Mesenchymal stem cell (in vitro differentiated cells and primary cell): ENCODE measurements around the gene ATRNL1.
"Not testable (repeated sequence)": the region's sequence is repeated elsewhere in the genome, so short reads cannot be mapped to it uniquely, and the experiment has no call there.

Experiments
- DNase-seq: peaks from one replicate; pipeline ENCODE4 v3.0.0-alpha.2; 2013
- H2AFZ ChIP-seq: one replicate; pipeline ENCODE4 v1.6.1; 2013; ENCODE audit warnings: low read depth, mild to moderate bottlenecking, control low read depth, inconsistent platforms, low read length, moderate library complexity
- H2AK5ac ChIP-seq: 2 replicates; pipeline ENCODE4 v1.6.1; 2013; ENCODE audit warnings: low read length, moderate library complexity, mild to moderate bottlenecking, inconsistent platforms; ENCODE audit not compliant: severe bottlenecking
- H2BK120ac ChIP-seq: one replicate; pipeline ENCODE4 v1.6.1; 2013; ENCODE audit warnings: low read depth, mild to moderate bottlenecking, inconsistent platforms, low read length, moderate library complexity
- H2BK12ac ChIP-seq, 2 experiments: one replicate each; pipeline ENCODE4 v1.6.1; 2013; ENCODE audit warnings: inconsistent platforms in 2 of 2, low read length in 2 of 2, mild to moderate bottlenecking in 2 of 2, moderate library complexity in 2 of 2, control low read depth in 1 of 2
- H2BK15ac ChIP-seq: one replicate; pipeline ENCODE4 v1.6.1; 2013; ENCODE audit warnings: mild to moderate bottlenecking, low read depth, inconsistent platforms; ENCODE audit not compliant: poor library complexity, severe bottlenecking
- H2BK5ac ChIP-seq: 2 replicates; pipeline ENCODE4 v1.6.1; 2013; ENCODE audit warnings: low read depth, mild to moderate bottlenecking, low read length, control low read depth, inconsistent platforms; ENCODE audit not compliant: poor library complexity, severe bottlenecking
- H3K14ac ChIP-seq, 2 experiments: one replicate each; pipeline ENCODE4 v1.6.1; 2013; ENCODE audit warnings: inconsistent platforms in 2 of 2, low read length in 2 of 2, control low read depth in 1 of 2, mild to moderate bottlenecking in 1 of 2, moderate library complexity in 1 of 2
- H3K18ac ChIP-seq, 2 experiments: one replicate each; pipeline ENCODE4 v1.6.1; 2013; ENCODE audit warnings: inconsistent platforms in 2 of 2, low read length in 2 of 2, control low read depth in 1 of 2, low read depth in 1 of 2, mild to moderate bottlenecking in 1 of 2
- H3K23ac ChIP-seq, 2 experiments: one replicate each; pipeline ENCODE4 v1.6.1; 2013; ENCODE audit warnings: inconsistent platforms in 2 of 2, low read length in 2 of 2, mild to moderate bottlenecking in 2 of 2, moderate library complexity in 2 of 2, control low read depth in 1 of 2
- H3K27ac ChIP-seq: 2 replicates; pipeline ENCODE4 v1.5.1; 2013; ENCODE audit warnings: mild to moderate bottlenecking, moderate library complexity, low read length, control low read depth, inconsistent platforms; ENCODE audit not compliant: poor library complexity, severe bottlenecking
- H3K27me3 ChIP-seq, 2 experiments: 2 replicates each; pipeline versions ENCODE4 v1.6.1 to v1.7.0; 2013; ENCODE audit warnings: low read length in 2 of 2, mild to moderate bottlenecking in 2 of 2, moderate library complexity in 2 of 2, control low read depth in 1 of 2, inconsistent platforms in 1 of 2; ENCODE audit not compliant: control insufficient read depth in 1 of 2, insufficient read depth in 1 of 2
- H3K36me3 ChIP-seq, 2 experiments: 2 replicates each; pipeline versions ENCODE4 v1.6.1 to v1.7.0; 2013; ENCODE audit warnings: low read length in 2 of 2, control low read depth in 1 of 2, inconsistent platforms in 1 of 2, low read depth in 1 of 2, mild to moderate bottlenecking in 1 of 2; ENCODE audit not compliant: insufficient read depth in 2 of 2, control insufficient read depth in 1 of 2
- H3K4ac ChIP-seq, 2 experiments: one replicate each; pipeline ENCODE4 v1.6.1; 2013; ENCODE audit warnings: inconsistent platforms in 2 of 2, low read length in 2 of 2, mild to moderate bottlenecking in 2 of 2, moderate library complexity in 2 of 2, control low read depth in 1 of 2, low read depth in 1 of 2
- H3K4me1 ChIP-seq: 2 replicates; pipeline ENCODE4 v1.6.1; 2013; ENCODE audit warnings: low read depth, low read length, control low read depth; ENCODE audit not compliant: control insufficient read depth, insufficient read depth
- H3K4me2 ChIP-seq: 2 replicates; pipeline ENCODE4 v1.6.1; 2013; ENCODE audit warnings: low read length, mild to moderate bottlenecking, inconsistent platforms; ENCODE audit not compliant: poor library complexity, severe bottlenecking
- H3K4me3 ChIP-seq, 2 experiments: 2 replicates each; pipeline versions ENCODE4 v1.5.1 to v1.7.0; 2013; ENCODE audit warnings: low read length in 2 of 2, mild to moderate bottlenecking in 2 of 2, control low read depth in 1 of 2, low read depth in 1 of 2; ENCODE audit not compliant: insufficient read depth in 1 of 2
- H3K79me1 ChIP-seq: replicated peaks from 2 replicates; pipeline ENCODE4 v1.6.1; 2013; ENCODE audit warnings: mild to moderate bottlenecking, control low read depth, low read length, inconsistent platforms; ENCODE audit not compliant: poor library complexity, severe bottlenecking
- H3K9ac ChIP-seq: 2 replicates; pipeline ENCODE4 v1.7.0; 2013; ENCODE audit warnings: mild to moderate bottlenecking, low read length, moderate library complexity
- H3K9me3 ChIP-seq: 2 replicates; pipeline ENCODE4 v1.7.0; 2013; ENCODE audit warnings: mild to moderate bottlenecking, low read length; ENCODE audit not compliant: control insufficient read depth
- H4K8ac ChIP-seq: one replicate; pipeline ENCODE4 v1.6.1; 2013; ENCODE audit warnings: inconsistent platforms, mild to moderate bottlenecking, low read length, moderate library complexity
- H4K91ac ChIP-seq: one replicate; pipeline ENCODE4 v1.6.1; 2013; ENCODE audit warnings: mild to moderate bottlenecking, low read length, inconsistent platforms
- WGBS: methylation state at CpG from one replicate; pipeline ENCODE4 v1.1.7; 2013; ENCODE audit warnings: mixed read lengths; 5-methylcytosine and 5-hydroxymethylcytosine counted together

ATRNL1 gene

GRCh38 chr10:115536401-115536800, 443.2 kb downstream of the ATRNL1 start:
- H4K91ac ChIP-seq, H3K36me3 ChIP-seq, H2AFZ ChIP-seq, H3K79me1 ChIP-seq, H3K18ac ChIP-seq, H3K9ac ChIP-seq, H3K4me3 ChIP-seq, H3K4ac ChIP-seq, H3K4me2 ChIP-seq, H3K23ac ChIP-seq, H2BK12ac ChIP-seq, H3K27ac ChIP-seq, H3K4me1 ChIP-seq, H2AK5ac ChIP-seq, H3K14ac ChIP-seq, H2BK15ac ChIP-seq, H3K9me3 ChIP-seq, H2BK5ac ChIP-seq, H2BK120ac ChIP-seq, DNase-seq, H3K27me3 ChIP-seq, H4K8ac ChIP-seq: not testable (repeated sequence)
- WGBS = 98% methylated on average over 13 of the region's 18 CpGs

- H4K8ac ChIP-seq = no peak overlapping the region
- H3K23ac ChIP-seq = no peak overlapping the region
- no peak overlapping the region for H3K4me3 ChIP-seq
- H3K79me1 ChIP-seq = no peaks in the 10 kb centered on the region
- H2BK12ac ChIP-seq = no peak overlapping the region
- no peak overlapping the region for H4K91ac ChIP-seq
- H3K27ac ChIP-seq = no peak overlapping the region
- H3K18ac ChIP-seq = no peak overlapping the region
- no peak overlapping the region for H2AFZ ChIP-seq
- H2BK15ac ChIP-seq = no peak overlapping the region
- H3K9ac ChIP-seq = no peak overlapping the region
- H2BK120ac ChIP-seq = no peak overlapping the region
- H3K9me3 ChIP-seq = no peaks in the 10 kb centered on the region
- DNase-seq = no peak
- no peaks in the 10 kb centered on the region for H3K4me1 ChIP-seq
- no peaks in the 10 kb centered on the region for H3K27me3 ChIP-seq
- no peak overlapping the region for H3K14ac ChIP-seq
- H2AK5ac ChIP-seq = no peak overlapping the region
- H2BK5ac ChIP-seq = no peak overlapping the region
- no peak overlapping the region for H3K4me2 ChIP-seq
- no peaks in the 10 kb centered on the region for H3K36me3 ChIP-seq
- no peak overlapping the region for H3K4ac ChIP-seq
Measured at GRCh38 chr10:115539142-115539762, 446.1 kb downstream of the ATRNL1 start.

GRCh38 chr10:115555887-115556402, 462.8 kb downstream of the ATRNL1 start:
- Histone ChIP-seq H4K8ac (no peak overlapping the region), H3K9me3 (no peaks in the 10 kb centered on the region), H3K4ac (no peak overlapping the region), H2AFZ (no peak overlapping the region), H3K23ac (no peak overlapping the region), H3K9ac (no peak overlapping the region), H2BK12ac (no peak overlapping the region), H2AK5ac (no peak overlapping the region), H3K4me3 (no peak overlapping the region), H3K4me1 (no peaks in the 10 kb centered on the region), H3K36me3 (no peaks in the 10 kb centered on the region), H2BK5ac (no peak overlapping the region), H3K14ac (no peak overlapping the region), H2BK15ac (no peak overlapping the region), H3K4me2 (no peak overlapping the region), H3K27ac (no peak overlapping the region), H2BK120ac (no peak overlapping the region), H3K18ac (no peak overlapping the region), H4K91ac (no peak overlapping the region), H3K27me3 (no peaks in the 10 kb centered on the region), H3K79me1 (no peaks in the 10 kb centered on the region)
- no peak for DNase-seq
- WGBS = no CpG with 5 or more reads among the region's 3 CpGs

GRCh38 chr10:115558252-115558651, 465.1 kb downstream of the ATRNL1 start:
- Histone ChIP-seq H3K4me3 (no peak overlapping the region), H3K27me3 (no peaks in the 10 kb centered on the region), H3K9ac (no peak overlapping the region), H2BK15ac (no peak overlapping the region), H3K23ac (no peak overlapping the region), H4K8ac (no peak overlapping the region), H2AFZ (no peak overlapping the region), H3K79me1 (no peaks in the 10 kb centered on the region), H3K18ac (no peak overlapping the region), H2AK5ac (no peak overlapping the region), H3K36me3 (no peaks in the 10 kb centered on the region), H3K27ac (no peak overlapping the region), H3K14ac (no peak overlapping the region), H3K4ac (no peak overlapping the region), H2BK5ac (no peak overlapping the region), H3K4me2 (no peak overlapping the region), H4K91ac (no peak overlapping the region), H3K9me3 (no peaks in the 10 kb centered on the region), H2BK12ac (no peak overlapping the region), H2BK120ac (no peak overlapping the region), H3K4me1 (no peaks in the 10 kb centered on the region)
- no peak for DNase-seq
- WGBS = 55% methylated on average over 3 of the region's 3 CpGs
